GM10266 (cell line): ENCODE data around the gene FAM228B.

ENCODE experiments used
- DNase-seq: peaks from one replicate; pipeline ENCODE4 v3.0.0; 2012; ENCODE audit errors: extremely low spot score
- CTCF ChIP-seq: IDR thresholded peaks from 2 replicates; pipeline ENCODE4 v1.5.1; 2012; ENCODE audit warnings: mild to moderate bottlenecking, low read depth; ENCODE audit not compliant: control insufficient read depth, insufficient read depth; ENCODE audit errors: missing control alignments

Gene FAM228B

GRCh38 chr2:24123195-24123921 is at the start of gene FAM228B, which contains the start of gene PFN4:
TSS of gene FAM228B (plus strand) at chr2:24123469. CDS start at chr2:24124362, 893 bp downstream.
TSS of gene PFN4 (minus strand) at chr2:24123334. CDS start at chr2:24122535, 799 bp downstream.
- no peak for TF ChIP-seq CTCF
- DNase-seq, result peak; percentile 96

- no peak for DNase-seq
- TF ChIP-seq CTCF, result no peak
These were observed 49.5 kb upstream of the FAM228B start for GRCh38 chr2:24073816-24074215.

GRCh38 chr2:24075259-24075658 is 48.0 kb upstream of the FAM228B start:
- DNase-seq, result no peak

GRCh38 chr2:24075915-24076848 is 47.1 kb upstream of the FAM228B start, which contains the start of gene SF3B6:
TSS of gene SF3B6 (minus strand) at chr2:24076326. CDS start at chr2:24076229, 97 bp downstream.
- peak; percentile 92 for DNase-seq
- no peak for TF ChIP-seq CTCF

More at GRCh38 chr2:24075259-24075658, 48.0 kb upstream of the FAM228B start:
- TF ChIP-seq CTCF, result no peak

GRCh38 chr2:24076849-24077534 is 46.3 kb upstream of the FAM228B start:
- no peak for DNase-seq
- no peak for TF ChIP-seq CTCF

GRCh38 chr2:24077535-24077877 is 45.8 kb upstream of the FAM228B start:
- DNase-seq, result no peak
- no peak for TF ChIP-seq CTCF
